Neural progenitor cell (in vitro differentiated cells): ENCODE measurements around the gene WRAP73.

Experiments used
- EZH2 ChIP-seq: fragments of 200-600 bp; sonication (generic); IDR thresholded peaks from 2 replicates; pipeline ENCODE4 v1.6.1; 2017; ENCODE audit warnings: antibody characterized with exemption, mild to moderate bottlenecking, moderate library complexity
- EZH2phosphoT487 ChIP-seq: fragments of 200-600 bp; sonication (generic); IDR thresholded peaks from 2 replicates; pipeline ENCODE4 v1.6.1; 2017; ENCODE audit warnings: antibody characterized with exemption
- TF ChIP-seq, protein P1 (sequence below): fragments of 200-600 bp; sonication (generic); IDR thresholded peaks from 2 replicates; pipeline ENCODE4 v1.5.1; 2017; ENCODE audit warnings: antibody characterized with exemption, mild to moderate bottlenecking

- TF ChIP-seq, protein P1, sequence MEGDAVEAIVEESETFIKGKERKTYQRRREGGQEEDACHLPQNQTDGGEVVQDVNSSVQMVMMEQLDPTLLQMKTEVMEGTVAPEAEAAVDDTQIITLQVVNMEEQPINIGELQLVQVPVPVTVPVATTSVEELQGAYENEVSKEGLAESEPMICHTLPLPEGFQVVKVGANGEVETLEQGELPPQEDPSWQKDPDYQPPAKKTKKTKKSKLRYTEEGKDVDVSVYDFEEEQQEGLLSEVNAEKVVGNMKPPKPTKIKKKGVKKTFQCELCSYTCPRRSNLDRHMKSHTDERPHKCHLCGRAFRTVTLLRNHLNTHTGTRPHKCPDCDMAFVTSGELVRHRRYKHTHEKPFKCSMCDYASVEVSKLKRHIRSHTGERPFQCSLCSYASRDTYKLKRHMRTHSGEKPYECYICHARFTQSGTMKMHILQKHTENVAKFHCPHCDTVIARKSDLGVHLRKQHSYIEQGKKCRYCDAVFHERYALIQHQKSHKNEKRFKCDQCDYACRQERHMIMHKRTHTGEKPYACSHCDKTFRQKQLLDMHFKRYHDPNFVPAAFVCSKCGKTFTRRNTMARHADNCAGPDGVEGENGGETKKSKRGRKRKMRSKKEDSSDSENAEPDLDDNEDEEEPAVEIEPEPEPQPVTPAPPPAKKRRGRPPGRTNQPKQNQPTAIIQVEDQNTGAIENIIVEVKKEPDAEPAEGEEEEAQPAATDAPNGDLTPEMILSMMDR = no peak
- TF ChIP-seq EZH2phosphoT487 = no peak
- no peak for TF ChIP-seq EZH2
Observed at GRCh38 chr1:3599816-3600215, 50.1 kb downstream of the WRAP73 start.
